Calu3 (cell line): ENCODE results near the gene GNG13. TPM values are rescaled to one million over a fixed set of nuclear protein-coding genes. Genes with fewer than 3 reads are reported as not detected.

ENCODE experiments used
- BruUV-seq: library from RNA; stranded (reverse); fragments of 400-500 nt; replicated peaks from 2 replicates; lab custom pipeline; 2021; lab: Mats Ljungman, UMichigan
- CTCF ChIA-PET: fragments of 300-600 bp; sonication (Branson Sonifier 250); formaldehyde crosslinking; loops from one replicate; lab custom pipeline; 2022; ENCODE audit warnings: antibody characterized with exemption; lab: Charles Lee
- DNase-seq: peaks from one replicate; pipeline ENCODE4 v3.0.0; 2022
- H3K27ac Mint-ChIP-seq: one replicate; pipeline ENCODE4 v1.8.0; 2022; ENCODE audit warnings: mixed read lengths; ENCODE audit not compliant: unreplicated experiment
- H3K27me3 Mint-ChIP-seq: one replicate; pipeline ENCODE4 v1.8.0; 2022; ENCODE audit warnings: mixed read lengths; ENCODE audit not compliant: unreplicated experiment
- H3K36me3 Mint-ChIP-seq: one replicate; pipeline ENCODE4 v1.8.0; 2022; ENCODE audit warnings: mild to moderate bottlenecking, moderate library complexity, mixed read lengths; ENCODE audit not compliant: insufficient read depth, unreplicated experiment
- H3K4me1 Mint-ChIP-seq: one replicate; pipeline ENCODE4 v1.8.0; 2022; ENCODE audit warnings: mild to moderate bottlenecking, low read depth, mixed read lengths; ENCODE audit not compliant: unreplicated experiment
- H3K4me3 Mint-ChIP-seq: one replicate; pipeline ENCODE4 v1.8.0; 2022; ENCODE audit warnings: mild to moderate bottlenecking, low read depth, moderate library complexity, mixed read lengths; ENCODE audit not compliant: unreplicated experiment
- H3K9me3 Mint-ChIP-seq: one replicate; pipeline ENCODE4 v1.8.0; 2022; ENCODE audit warnings: low read depth, mixed read lengths; ENCODE audit not compliant: unreplicated experiment
- CTCF ChIP-seq: fragments of 200-600 bp; IDR thresholded peaks from one replicate; pipeline ENCODE4 v1.8.0; 2022; ENCODE audit warnings: antibody characterized with exemption; ENCODE audit not compliant: unreplicated experiment
- intact Hi-C: fragments of 100-400 bp; cut with micrococcal nuclease; formaldehyde crosslinking; loops from one replicate; pipeline ENCODE4 v1.10.0; 2022; ENCODE audit not compliant: unreplicated experiment
- total RNA-seq: library from RNA; stranded (reverse); gene quantifications from 2 replicates; pipeline ENCODE4 v1.2.3, GENCODE V29; 2022

GNG13 gene
- total RNA-seq, 1 experiment from 2014 or later, result not detected

- H3K4me3 Mint-ChIP-seq, result no peak overlapping the region
- H3K27ac Mint-ChIP-seq, result no peak overlapping the region
- no peaks in the 10 kb centered on the region for H3K4me1 Mint-ChIP-seq
- no peak for TF ChIP-seq CTCF
- CTCF ChIA-PET, result interaction anchor here (0.8 kb wide), 1 partner anchor 78 kb away, joined by 3 read pairs; no protein-coding TSS in a partner anchor
- H3K9me3 Mint-ChIP-seq, result no peaks in the 10 kb centered on the region
- H3K36me3 Mint-ChIP-seq, result peaks cover 72% of the 10 kb centered on the region
- peaks cover 30% of the 10 kb centered on the region for H3K27me3 Mint-ChIP-seq
- no TSS peak for BruUV-seq
- DNase-seq, result no peak
- intact Hi-C loops, result no loop called here
Measured at GRCh38 chr16:798666-799065, 1.9 kb downstream of the GNG13 start.

- H3K4me1 Mint-ChIP-seq, result no peaks in the 10 kb centered on the region
- H3K27ac Mint-ChIP-seq, result no peak overlapping the region
- H3K36me3 Mint-ChIP-seq, result peaks cover 72% of the 10 kb centered on the region
- H3K9me3 Mint-ChIP-seq, result no peaks in the 10 kb centered on the region
- H3K4me3 Mint-ChIP-seq, result no peak overlapping the region
- CTCF ChIA-PET, result no interaction called here
- intact Hi-C loops, result no loop called here
- TF ChIP-seq CTCF, result no peak
- H3K27me3 Mint-ChIP-seq, result peaks cover 20% of the 10 kb centered on the region
- no TSS peak for BruUV-seq
- no peak for DNase-seq
Measured at GRCh38 chr16:797686-798085, 2.8 kb downstream of the GNG13 start.

DNA sequence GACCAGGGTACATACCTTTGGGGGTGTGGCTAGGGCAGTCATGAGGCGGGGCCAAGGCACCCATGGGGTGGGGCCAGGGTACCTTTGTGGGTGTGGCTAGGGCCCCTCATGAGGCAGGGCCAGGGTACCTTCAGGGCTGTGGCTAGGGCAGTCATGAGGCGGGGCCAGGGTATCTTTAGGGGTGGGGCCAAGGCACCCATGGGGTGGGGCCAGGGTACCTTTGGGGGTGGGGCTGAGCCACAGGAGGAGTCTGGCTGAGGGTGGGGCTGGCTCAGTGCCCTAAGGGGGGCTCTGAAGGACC is 3.5 kb downstream of the GNG13 start:
- H3K4me3 Mint-ChIP-seq, result no peak overlapping the region
- peak; percentile 56 for DNase-seq
- intact Hi-C loops, result no loop called here
- TF ChIP-seq CTCF, result no peak
- H3K36me3 Mint-ChIP-seq, result peaks cover 66% of the 10 kb centered on the region
- no peaks in the 10 kb centered on the region for H3K4me1 Mint-ChIP-seq
- no TSS peak for BruUV-seq
- CTCF ChIA-PET, result no interaction called here
- H3K9me3 Mint-ChIP-seq, result no peaks in the 10 kb centered on the region
- H3K27me3 Mint-ChIP-seq, result peaks cover 14% of the 10 kb centered on the region
- H3K27ac Mint-ChIP-seq, result no peak overlapping the region

GRCh38 chr16:796296-797119 is 4.0 kb downstream of the GNG13 start:
- Mint-ChIP-seq H3K4me3 (no peak overlapping the region), H3K9me3 (no peaks in the 10 kb centered on the region), H3K27ac (peak overlapping the region; percentile 23), H3K27me3 (peaks cover 9% of the 10 kb centered on the region), H3K36me3 (peaks cover 66% of the 10 kb centered on the region), H3K4me1 (no peaks in the 10 kb centered on the region)
- DNase-seq, result no peak
- CTCF ChIA-PET, result interaction anchor here (1.2 kb wide), 1 partner anchor 56 kb away, joined by 3 read pairs; the partner anchor contains the start of gene CIAO3
- intact Hi-C loops, result no loop called here
- no TSS peak for BruUV-seq
- TF ChIP-seq CTCF, result no peak
